HG03097 (cell line): ENCODE data around the gene IKZF3.

Experiments used
- ATAC-seq: cut with Tn5 transposase; IDR thresholded peaks from one replicate; pipeline ENCODE4 v1.9.1; 2021; ENCODE audit not compliant: unreplicated experiment, low FRiP score

The IKZF3 gene

GRCh38 chr17:39744075-39744835 is 119.9 kb downstream of the IKZF3 start:
- ATAC-seq: no peak

- ATAC-seq: no peak
Measured at GRCh38 chr17:39742856-39743436, 121.2 kb downstream of the IKZF3 start.

GRCh38 chr17:39742126-39742855 is 121.8 kb downstream of the IKZF3 start:
- no peak for ATAC-seq

GRCh38 chr17:39740357-39741111 is 123.6 kb downstream of the IKZF3 start:
- no peak for ATAC-seq

GRCh38 chr17:39739885-39740356 is 124.2 kb downstream of the IKZF3 start:
- ATAC-seq: no peak

- ATAC-seq: no peak
Measured at GRCh38 chr17:39738983-39739884, 124.9 kb downstream of the IKZF3 start.

GRCh38 chr17:39738568-39738901 is 125.6 kb downstream of the IKZF3 start:
- ATAC-seq: no peak

GRCh38 chr17:39737760-39738567 is 126.1 kb downstream of the IKZF3 start, which contains the start of gene GRB7:
Gene GRB7, plus strand, starts transcription at chr17:39737938. Its CDS starts 4,364 bp downstream, at chr17:39742302.
- no peak for ATAC-seq

GRCh38 chr17:39737206-39737759 is 126.8 kb downstream of the IKZF3 start:
- ATAC-seq: no peak

- no peak for ATAC-seq
Measured at GRCh38 chr17:39736319-39737165, 127.6 kb downstream of the IKZF3 start.

- no peak for ATAC-seq
Measured at GRCh38 chr17:39735882-39736281, 128.2 kb downstream of the IKZF3 start.

- ATAC-seq: no peak
Measured at GRCh38 chr17:39732586-39732985, 131.5 kb downstream of the IKZF3 start.

GRCh38 chr17:39730095-39730921 is 133.8 kb downstream of the IKZF3 start, which contains the start of gene MIEN1:
Gene MIEN1, minus strand, starts transcription at chr17:39730532. Its CDS starts 37 bp downstream, at chr17:39730495.
- ATAC-seq: peak; percentile 88

GRCh38 chr17:39729280-39729851 is 134.7 kb downstream of the IKZF3 start:
- no peak for ATAC-seq

- ATAC-seq: no peak
Measured at GRCh38 chr17:39727556-39727955, 136.6 kb downstream of the IKZF3 start.

GRCh38 chr17:39726617-39727016 is 137.5 kb downstream of the IKZF3 start:
- no peak for ATAC-seq
